ENCODE measurements around the gene CACYBP.

DNA sequence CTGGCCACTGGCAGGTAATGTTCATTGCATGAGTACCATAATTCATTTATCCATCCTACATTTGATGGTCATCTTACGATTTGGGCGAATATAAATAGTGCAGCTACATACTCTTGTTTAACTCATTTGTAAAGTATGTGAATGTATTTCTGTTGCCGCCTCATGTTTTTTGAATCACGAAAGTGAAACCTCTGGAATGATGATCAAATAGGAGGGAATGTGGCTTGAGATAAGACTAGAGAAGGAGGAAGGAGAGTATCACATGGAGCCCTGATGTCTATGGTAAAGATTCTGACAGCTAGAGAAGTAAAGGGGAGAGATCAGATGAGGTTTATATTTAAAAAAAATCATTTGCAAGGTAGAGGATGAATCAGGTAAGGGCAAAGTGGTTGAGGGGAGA, 15.5 kb downstream of the CACYBP start:
- TF ChIP-seq POLR2AphosphoS5 (IDR thresholded peaks at IDR 0.05) = no peak
- TF ChIP-seq, protein P1, sequence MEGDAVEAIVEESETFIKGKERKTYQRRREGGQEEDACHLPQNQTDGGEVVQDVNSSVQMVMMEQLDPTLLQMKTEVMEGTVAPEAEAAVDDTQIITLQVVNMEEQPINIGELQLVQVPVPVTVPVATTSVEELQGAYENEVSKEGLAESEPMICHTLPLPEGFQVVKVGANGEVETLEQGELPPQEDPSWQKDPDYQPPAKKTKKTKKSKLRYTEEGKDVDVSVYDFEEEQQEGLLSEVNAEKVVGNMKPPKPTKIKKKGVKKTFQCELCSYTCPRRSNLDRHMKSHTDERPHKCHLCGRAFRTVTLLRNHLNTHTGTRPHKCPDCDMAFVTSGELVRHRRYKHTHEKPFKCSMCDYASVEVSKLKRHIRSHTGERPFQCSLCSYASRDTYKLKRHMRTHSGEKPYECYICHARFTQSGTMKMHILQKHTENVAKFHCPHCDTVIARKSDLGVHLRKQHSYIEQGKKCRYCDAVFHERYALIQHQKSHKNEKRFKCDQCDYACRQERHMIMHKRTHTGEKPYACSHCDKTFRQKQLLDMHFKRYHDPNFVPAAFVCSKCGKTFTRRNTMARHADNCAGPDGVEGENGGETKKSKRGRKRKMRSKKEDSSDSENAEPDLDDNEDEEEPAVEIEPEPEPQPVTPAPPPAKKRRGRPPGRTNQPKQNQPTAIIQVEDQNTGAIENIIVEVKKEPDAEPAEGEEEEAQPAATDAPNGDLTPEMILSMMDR (IDR thresholded peaks at IDR 0.05 in 8 of 11, conservative IDR thresholded peaks at IDR 0.05 in 3 of 11) = no peak
- no peak for TF ChIP-seq POLR2A (IDR thresholded peaks at IDR 0.05)

Measured in spleen (tissue), 7 donors.